C4-2B (cell line): ENCODE results near the gene SERPINE1.

Source experiments
- ZFX ChIP-seq: fragments of 450-650 bp; IDR thresholded peaks from 2 replicates; pipeline ENCODE4 v1.6.1; 2017
- TF ChIP-seq, protein P1 (sequence below): fragments of 450-650 bp; conservative IDR thresholded peaks from 2 replicates; pipeline ENCODE4 v1.5.1; 2017; ENCODE audit warnings: mild to moderate bottlenecking

GRCh38 chr7:101126651-101127459 is at the start of gene SERPINE1:
- TF ChIP-seq, protein P1, sequence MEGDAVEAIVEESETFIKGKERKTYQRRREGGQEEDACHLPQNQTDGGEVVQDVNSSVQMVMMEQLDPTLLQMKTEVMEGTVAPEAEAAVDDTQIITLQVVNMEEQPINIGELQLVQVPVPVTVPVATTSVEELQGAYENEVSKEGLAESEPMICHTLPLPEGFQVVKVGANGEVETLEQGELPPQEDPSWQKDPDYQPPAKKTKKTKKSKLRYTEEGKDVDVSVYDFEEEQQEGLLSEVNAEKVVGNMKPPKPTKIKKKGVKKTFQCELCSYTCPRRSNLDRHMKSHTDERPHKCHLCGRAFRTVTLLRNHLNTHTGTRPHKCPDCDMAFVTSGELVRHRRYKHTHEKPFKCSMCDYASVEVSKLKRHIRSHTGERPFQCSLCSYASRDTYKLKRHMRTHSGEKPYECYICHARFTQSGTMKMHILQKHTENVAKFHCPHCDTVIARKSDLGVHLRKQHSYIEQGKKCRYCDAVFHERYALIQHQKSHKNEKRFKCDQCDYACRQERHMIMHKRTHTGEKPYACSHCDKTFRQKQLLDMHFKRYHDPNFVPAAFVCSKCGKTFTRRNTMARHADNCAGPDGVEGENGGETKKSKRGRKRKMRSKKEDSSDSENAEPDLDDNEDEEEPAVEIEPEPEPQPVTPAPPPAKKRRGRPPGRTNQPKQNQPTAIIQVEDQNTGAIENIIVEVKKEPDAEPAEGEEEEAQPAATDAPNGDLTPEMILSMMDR: no peak
- no peak for TF ChIP-seq ZFX
